OCI-LY7 (cell line): Measurements from ENCODE around the gene MMD. TPM values are rescaled to one million over a fixed set of nuclear protein-coding genes. Genes with fewer than 3 reads are reported as not detected.

Source experiments
- BruUV-seq: library from RNA; stranded (reverse); fragments of 400-500 nt; replicated peaks from 2 replicates; lab custom pipeline; 2021; lab: Mats Ljungman, UMichigan
- CTCF ChIA-PET: fragments of 300-600 bp; sonication (Branson Sonifier 250); formaldehyde crosslinking; loops from one replicate; lab custom pipeline; 2022; ENCODE audit warnings: antibody characterized with exemption; ENCODE audit not compliant: unreplicated experiment; lab: Charles Lee
- POLR2A ChIA-PET: fragments of 300-600 bp; sonication (Branson Sonifier 250); formaldehyde crosslinking; loops from one replicate; lab custom pipeline; 2022; ENCODE audit warnings: antibody characterized with exemption; lab: Charles Lee
- DNase-seq: peaks from one replicate; pipeline ENCODE4 v3.0.0-alpha.2; 2015; ENCODE audit warnings: low spot score
- H2AFZ ChIP-seq: fragments of 200-600 bp; sonication (generic), shearing (Covaris generic); 2 replicates; pipeline ENCODE4 v1.6.1; 2014; ENCODE audit warnings: mild to moderate bottlenecking, antibody characterized with exemption, low read length, moderate library complexity
- H3K27ac ChIP-seq: fragments of 200-600 bp; sonication (generic); 2 replicates; pipeline ENCODE4 v1.5.1; 2014; ENCODE audit warnings: mixed run types, low read depth, mild to moderate bottlenecking, moderate library complexity, low read length, inconsistent platforms; ENCODE audit not compliant: poor library complexity, severe bottlenecking
- H3K36me3 ChIP-seq: fragments of 200-600 bp; sonication (generic); 2 replicates; pipeline ENCODE4 v1.6.1; 2014; ENCODE audit warnings: mild to moderate bottlenecking, antibody characterized with exemption, low read length, moderate library complexity, mixed read lengths; ENCODE audit not compliant: insufficient read depth
- H3K4me1 ChIP-seq: fragments of 200-600 bp; sonication (generic); 2 replicates; pipeline ENCODE4 v1.5.1; 2014; ENCODE audit warnings: mild to moderate bottlenecking, low read length; ENCODE audit not compliant: insufficient read depth, poor library complexity, severe bottlenecking
- H3K4me2 ChIP-seq: fragments of 200-600 bp; sonication (generic); 2 replicates; pipeline ENCODE4 v1.6.1; 2014; ENCODE audit warnings: mild to moderate bottlenecking, low read length
- H3K4me3 ChIP-seq: fragments of 200-600 bp; sonication (generic); 2 replicates; pipeline ENCODE4 v1.5.1; 2014; ENCODE audit warnings: mild to moderate bottlenecking, low read depth, low read length; ENCODE audit not compliant: poor library complexity, severe bottlenecking
- H3K79me2 ChIP-seq: fragments of 200-600 bp; sonication (generic); 2 replicates; pipeline ENCODE4 v1.6.1; 2016; ENCODE audit warnings: low read depth, mild to moderate bottlenecking, low read length, moderate library complexity, mixed read lengths; ENCODE audit not compliant: insufficient read depth
- H3K9me2 ChIP-seq: fragments of 200-600 bp; sonication (generic); 2 replicates; pipeline ENCODE4 v1.6.1; 2016; ENCODE audit warnings: mild to moderate bottlenecking, low read length, mixed read lengths; ENCODE audit not compliant: insufficient read depth
- H3K9me3 ChIP-seq: fragments of 200-600 bp; sonication (generic); 2 replicates; pipeline ENCODE4 v1.6.1; 2014; ENCODE audit warnings: mild to moderate bottlenecking, mixed run types, low read length, mixed read lengths
- H4K20me1 ChIP-seq: fragments of 200-600 bp; sonication (generic); 2 replicates; pipeline ENCODE4 v1.6.1; 2014; ENCODE audit warnings: mild to moderate bottlenecking, antibody characterized with exemption, low read length, moderate library complexity, mixed read lengths; ENCODE audit not compliant: insufficient read depth
- CTCF ChIP-seq: fragments of 200-600 bp; sonication (generic); conservative IDR thresholded peaks from 2 replicates; pipeline ENCODE4 v1.5.1; 2014; ENCODE audit warnings: mild to moderate bottlenecking, antibody characterized with exemption, low read length, moderate library complexity, mixed read lengths
- EZH2phosphoT487 ChIP-seq: fragments of 200-600 bp; sonication (generic); IDR thresholded peaks from 2 replicates; pipeline ENCODE4 v1.6.1; 2018; ENCODE audit warnings: low read depth, borderline replicate concordance, mild to moderate bottlenecking, mixed run types, antibody characterized with exemption, low read length, moderate library complexity, mixed read lengths
- intact Hi-C: fragments of 100-400 bp; cut with micrococcal nuclease; formaldehyde crosslinking; loops from one replicate; pipeline ENCODE4 v1.10.0; 2022; ENCODE audit not compliant: unreplicated experiment
- total RNA-seq, 2 experiments: library from RNA; depleted of rRNA in 1 of 2; stranded (reverse); fragments of >200 nt in 1 of 2; shearing (Covaris generic) in 1 of 2; gene quantifications; 2 replicates each; pipeline ENCODE4 v1.2.3, GENCODE V29; 2014 to 2022

The MMD gene
- total RNA-seq, 2 experiments from 2014 or later: 42.7 to 43.8 TPM

- BruUV-seq: no TSS peak
- POLR2A ChIA-PET: no interaction called here
- H3K79me2 ChIP-seq: no peaks in the 10 kb centered on the region
- no peak overlapping the region for H2AFZ ChIP-seq
- no peak overlapping the region for H3K4me3 ChIP-seq
- no peaks in the 10 kb centered on the region for H3K9me2 ChIP-seq
- no peak overlapping the region for H3K27ac ChIP-seq
- no peaks in the 10 kb centered on the region for H4K20me1 ChIP-seq
- no peak for TF ChIP-seq EZH2phosphoT487
- TF ChIP-seq CTCF: no peak
- H3K36me3 ChIP-seq: no peaks in the 10 kb centered on the region
- no peak for DNase-seq
- peaks cover 9% of the 10 kb centered on the region for H3K4me1 ChIP-seq
- H3K9me3 ChIP-seq: no peaks in the 10 kb centered on the region
- CTCF ChIA-PET: no interaction called here
- intact Hi-C loops: no loop called here
- no peak overlapping the region for H3K4me2 ChIP-seq
These were observed 32.4 kb upstream of the MMD start for GRCh38 chr17:55453839-55454557.

DNA sequence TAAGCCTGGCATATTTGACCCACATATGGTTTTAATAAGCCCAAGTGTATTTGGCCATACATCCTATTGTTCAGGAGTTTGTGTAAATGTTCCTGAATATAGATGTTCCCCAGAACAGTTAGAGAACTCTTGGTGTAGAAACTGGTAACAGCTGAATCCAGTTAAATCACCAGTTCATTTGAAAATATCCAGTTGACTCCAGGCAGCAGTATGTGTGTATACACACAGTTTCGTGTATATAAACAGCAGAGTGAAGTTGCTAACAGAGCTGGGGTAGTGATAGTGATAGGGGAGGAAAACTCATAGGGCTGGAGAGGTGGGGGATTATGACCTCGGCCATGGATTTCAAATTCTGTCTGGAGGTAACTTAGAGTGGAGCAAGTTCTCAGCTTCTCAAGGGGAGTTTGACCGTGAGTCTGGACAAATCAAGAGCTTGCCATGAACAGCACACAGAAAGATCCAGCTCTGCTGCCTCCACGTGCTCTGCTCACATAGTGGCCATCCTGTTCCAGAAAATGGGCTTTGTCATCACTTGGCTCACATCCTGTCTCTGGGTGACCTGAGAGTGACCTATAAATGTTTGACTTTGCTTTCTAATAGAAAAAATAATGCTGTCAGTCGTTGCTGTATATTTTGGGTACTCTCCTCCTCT lies 30.6 kb upstream of the MMD start:
- H3K9me2 ChIP-seq: no peaks in the 10 kb centered on the region
- H3K4me2 ChIP-seq: no peak overlapping the region
- no TSS peak for BruUV-seq
- H3K9me3 ChIP-seq: no peaks in the 10 kb centered on the region
- no peak for DNase-seq
- ChIA-PET POLR2A (interaction anchor here (0.5 kb wide), 1 partner anchor 80 kb away, joined by 3 read pairs; no protein-coding TSS in a partner anchor), CTCF (no interaction called here)
- no peak overlapping the region for H3K4me3 ChIP-seq
- TF ChIP-seq CTCF (no peak), EZH2phosphoT487 (no peak)
- H4K20me1 ChIP-seq: no peaks in the 10 kb centered on the region
- H3K79me2 ChIP-seq: no peaks in the 10 kb centered on the region
- H2AFZ ChIP-seq: 0 out of 2 replicates have a peak overlapping the region, but pooled peaks have one; percentile 8
- H3K36me3 ChIP-seq: no peaks in the 10 kb centered on the region
- H3K27ac ChIP-seq: no peak overlapping the region
- peaks cover 9% of the 10 kb centered on the region for H3K4me1 ChIP-seq
- intact Hi-C loops: no loop called here

DNA sequence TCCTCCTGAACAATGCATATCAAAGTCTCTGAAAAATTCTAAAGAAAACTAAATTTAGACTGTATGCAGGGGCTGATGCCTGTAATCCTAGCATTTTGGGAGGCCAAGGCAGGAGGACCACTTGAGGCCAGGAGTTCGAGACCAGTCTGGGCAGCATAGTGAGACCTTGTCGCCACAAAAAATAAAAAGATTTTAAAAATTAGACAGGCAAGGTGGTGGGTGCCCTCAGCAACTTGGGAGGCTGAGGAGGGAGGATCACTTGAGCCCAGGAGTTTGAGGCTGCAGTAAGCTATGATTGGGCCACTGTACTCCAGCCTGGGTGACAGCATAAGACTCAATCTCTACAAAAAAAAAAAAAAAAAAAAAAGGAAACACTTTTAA lies 30.1 kb upstream of the MMD start:
- no peak overlapping the region for H3K4me2 ChIP-seq
- H3K27ac ChIP-seq: no peak overlapping the region
- no peak overlapping the region for H3K4me3 ChIP-seq
- peaks cover 9% of the 10 kb centered on the region for H3K4me1 ChIP-seq
- intact Hi-C loops: no loop called here
- no peak for DNase-seq
- no peaks in the 10 kb centered on the region for H3K79me2 ChIP-seq
- POLR2A ChIA-PET: no interaction called here
- H3K36me3 ChIP-seq: no peaks in the 10 kb centered on the region
- H3K9me3 ChIP-seq: no peaks in the 10 kb centered on the region
- CTCF ChIA-PET: no interaction called here
- no peaks in the 10 kb centered on the region for H4K20me1 ChIP-seq
- no peaks in the 10 kb centered on the region for H3K9me2 ChIP-seq
- no peak overlapping the region for H2AFZ ChIP-seq
- TF ChIP-seq CTCF (no peak), EZH2phosphoT487 (no peak)
- no TSS peak for BruUV-seq
